Smooth muscle cell (in vitro differentiated cells): ENCODE results near the gene MCCC2. TPM values are rescaled to one million over a fixed set of nuclear protein-coding genes. Genes with fewer than 3 reads are reported as not detected.
"Not testable (repeated sequence)": the region's sequence is repeated elsewhere in the genome, so short reads cannot be mapped to it uniquely, and the experiment has no call there.

Experiments used
- DNase-seq: peaks from one replicate; lab custom pipeline; 2025; ENCODE audit not compliant: unreplicated experiment; lab: John Stamatoyannopoulos, UW
- H2AFZ ChIP-seq: fragments of 200-600 bp; sonication (generic); 2 replicates; pipeline ENCODE4 v1.6.0; 2016; ENCODE audit warnings: antibody characterized with exemption, low read depth, mild to moderate bottlenecking
- H3F3A ChIP-seq: fragments of 200-600 bp; sonication (generic); 2 replicates; pipeline ENCODE4 v1.6.0; 2017; ENCODE audit warnings: antibody characterized with exemption, low read depth
- H3K27ac ChIP-seq: fragments of 200-600 bp; sonication (generic); 2 replicates; pipeline ENCODE4 v1.5.1; 2016; ENCODE audit warnings: low read depth, mild to moderate bottlenecking
- H3K27me3 ChIP-seq: fragments of 200-600 bp; sonication (generic); 2 replicates; pipeline ENCODE4 v1.6.1; 2016; ENCODE audit warnings: low read depth, mild to moderate bottlenecking
- H3K36me3 ChIP-seq: fragments of 200-600 bp; sonication (generic); 2 replicates; pipeline ENCODE4 v1.5.1; 2016; ENCODE audit warnings: low read depth
- H3K4me1 ChIP-seq: fragments of 200-600 bp; sonication (generic); 2 replicates; pipeline ENCODE4 v1.5.1; 2016; ENCODE audit warnings: low read depth
- H3K4me2 ChIP-seq: fragments of 200-600 bp; sonication (generic); 2 replicates; pipeline ENCODE4 v1.6.0; 2016; ENCODE audit warnings: mild to moderate bottlenecking
- H3K4me3 ChIP-seq: fragments of 200-600 bp; sonication (generic); 2 replicates; pipeline ENCODE4 v1.5.1; 2016; ENCODE audit warnings: mild to moderate bottlenecking
- H3K79me2 ChIP-seq: fragments of 200-600 bp; sonication (generic); 2 replicates; pipeline ENCODE4 v1.6.0; 2016; ENCODE audit warnings: low read depth, mild to moderate bottlenecking
- H3K9ac ChIP-seq: fragments of 200-600 bp; sonication (generic); 2 replicates; pipeline ENCODE4 v1.6.0; 2016; ENCODE audit warnings: low read depth
- H3K9me3 ChIP-seq: fragments of 200-600 bp; sonication (generic); replicated peaks from 2 replicates; pipeline ENCODE4 v1.5.1; 2016; ENCODE audit warnings: low read depth
- H4K20me1 ChIP-seq: fragments of 200-600 bp; sonication (generic); 2 replicates; pipeline ENCODE4 v1.6.0; 2016; ENCODE audit warnings: low read depth
- WGBS: methylation state at CpG from one replicate; pipeline ENCODE4 v1.1.7; 2016; ENCODE audit warnings: low lambda C conversion rate; 5-methylcytosine and 5-hydroxymethylcytosine counted together
- polyA plus RNA-seq: library from polyadenylated mRNA; unstranded; fragments of >200 nt; fragmentation: Nextera tagmentation; extraction: Ambion mirVana; gene quantifications from 2 replicates; pipeline ENCODE4 v1.2.1, GENCODE V29; 2016
- total RNA-seq: library from RNA; depleted of rRNA; stranded (reverse); fragments of >200 nt; gene quantifications from 2 replicates; pipeline ENCODE4 v1.2.3, GENCODE V29; 2014
- TF ChIP-seq, protein P1 (sequence below): fragments of 200-600 bp; sonication (generic); IDR thresholded peaks from 2 replicates; pipeline ENCODE4 v1.5.1; 2017; ENCODE audit warnings: borderline replicate concordance, mild to moderate bottlenecking, antibody characterized with exemption; ENCODE audit not compliant: insufficient read depth, poor library complexity, severe bottlenecking

MCCC2 gene
- total and polyA plus RNA-seq, 2 experiments from 2014 or later, result 5.5 to 9.7 TPM

DNA sequence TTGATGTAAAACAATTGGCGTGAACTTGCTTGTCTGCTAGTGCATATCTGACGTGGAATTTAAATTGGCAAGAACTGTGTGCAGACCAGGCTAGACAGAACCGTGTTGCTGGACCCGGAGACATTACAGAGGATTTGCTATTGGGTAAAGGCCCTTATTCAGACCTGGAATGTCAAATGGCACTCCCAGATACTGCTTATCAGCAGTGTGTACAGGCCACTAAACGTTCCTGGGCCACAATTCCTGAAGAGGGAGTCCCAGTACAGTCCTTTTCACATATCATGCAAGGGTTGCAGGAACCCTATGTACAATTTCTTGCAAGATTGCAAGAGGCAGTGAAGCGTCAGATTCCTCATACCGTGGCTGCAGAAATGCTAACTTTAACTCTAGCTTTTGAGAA is 13.5 kb upstream of the MCCC2 start:
- no peak overlapping the region for H2AFZ ChIP-seq
- TF ChIP-seq, protein P1, sequence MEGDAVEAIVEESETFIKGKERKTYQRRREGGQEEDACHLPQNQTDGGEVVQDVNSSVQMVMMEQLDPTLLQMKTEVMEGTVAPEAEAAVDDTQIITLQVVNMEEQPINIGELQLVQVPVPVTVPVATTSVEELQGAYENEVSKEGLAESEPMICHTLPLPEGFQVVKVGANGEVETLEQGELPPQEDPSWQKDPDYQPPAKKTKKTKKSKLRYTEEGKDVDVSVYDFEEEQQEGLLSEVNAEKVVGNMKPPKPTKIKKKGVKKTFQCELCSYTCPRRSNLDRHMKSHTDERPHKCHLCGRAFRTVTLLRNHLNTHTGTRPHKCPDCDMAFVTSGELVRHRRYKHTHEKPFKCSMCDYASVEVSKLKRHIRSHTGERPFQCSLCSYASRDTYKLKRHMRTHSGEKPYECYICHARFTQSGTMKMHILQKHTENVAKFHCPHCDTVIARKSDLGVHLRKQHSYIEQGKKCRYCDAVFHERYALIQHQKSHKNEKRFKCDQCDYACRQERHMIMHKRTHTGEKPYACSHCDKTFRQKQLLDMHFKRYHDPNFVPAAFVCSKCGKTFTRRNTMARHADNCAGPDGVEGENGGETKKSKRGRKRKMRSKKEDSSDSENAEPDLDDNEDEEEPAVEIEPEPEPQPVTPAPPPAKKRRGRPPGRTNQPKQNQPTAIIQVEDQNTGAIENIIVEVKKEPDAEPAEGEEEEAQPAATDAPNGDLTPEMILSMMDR, result no peak
- no peaks in the 10 kb centered on the region for H3K27me3 ChIP-seq
- WGBS, result 85% methylated on average over 7 of the region's 7 CpGs
- no peak overlapping the region for H3K27ac ChIP-seq
- H3K4me1 ChIP-seq, result no peaks in the 10 kb centered on the region
- H4K20me1 ChIP-seq, result no peaks in the 10 kb centered on the region
- H3F3A ChIP-seq, result no peaks in the 10 kb centered on the region
- no peak for DNase-seq
- H3K36me3 ChIP-seq, result no peaks in the 10 kb centered on the region
- no peaks in the 10 kb centered on the region for H3K9me3 ChIP-seq
- H3K9ac ChIP-seq, result no peak overlapping the region
- no peak overlapping the region for H3K4me2 ChIP-seq
- H3K4me3 ChIP-seq, result no peak overlapping the region
- H3K79me2 ChIP-seq, result no peaks in the 10 kb centered on the region

DNA sequence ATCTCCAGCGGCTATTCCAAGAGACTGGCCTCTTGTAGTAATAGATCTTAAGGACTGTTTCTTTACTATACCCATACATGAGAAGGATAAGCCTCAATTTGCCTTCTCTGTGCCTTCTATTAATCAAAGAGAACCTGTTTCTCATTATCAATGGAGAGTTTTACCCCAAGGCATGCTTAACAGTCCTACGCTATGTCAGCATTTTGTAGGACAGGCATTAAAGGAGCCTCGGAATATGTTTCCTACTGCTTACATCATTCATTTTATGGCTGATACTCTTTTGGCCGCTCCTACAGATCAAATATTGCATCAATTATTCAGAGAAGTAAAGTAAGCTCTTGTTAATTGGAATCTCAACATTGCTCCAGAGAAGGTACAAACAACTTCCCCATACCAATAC is 11.6 kb upstream of the MCCC2 start:
- not testable (repeated sequence) for H3K4me3 ChIP-seq, H3K79me2 ChIP-seq, H3K4me2 ChIP-seq, H3K9ac ChIP-seq, H3K4me1 ChIP-seq, H2AFZ ChIP-seq, H3F3A ChIP-seq, H3K9me3 ChIP-seq, H3K27ac ChIP-seq, H3K36me3 ChIP-seq, H3K27me3 ChIP-seq, H4K20me1 ChIP-seq, DNase-seq
- 95% methylated on average over 4 of the region's 4 CpGs for WGBS

DNA sequence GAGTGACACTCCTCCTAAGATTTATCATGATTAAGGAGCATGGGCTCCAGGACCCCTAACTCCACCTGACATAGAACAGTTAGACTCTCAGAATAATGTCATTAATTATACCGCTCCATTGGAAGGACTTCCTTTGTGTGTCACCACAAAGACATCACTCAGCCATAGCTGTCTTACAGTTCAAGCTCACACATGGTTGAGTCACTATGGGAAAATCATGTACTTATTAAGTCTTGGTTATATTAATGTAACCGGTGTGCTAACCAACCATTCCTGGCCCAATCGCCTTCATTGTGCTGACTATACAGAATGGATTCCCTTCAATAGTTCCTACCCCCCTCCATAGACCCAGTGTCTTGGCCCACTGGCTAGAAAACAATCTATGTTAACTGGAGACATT is 10.9 kb upstream of the MCCC2 start:
- Histone ChIP-seq H3K4me1 (no peaks in the 10 kb centered on the region), H3K4me3 (no peak overlapping the region), H3K9ac (no peak overlapping the region), H2AFZ (no peak overlapping the region), H3K27ac (no peak overlapping the region), H3F3A (no peaks in the 10 kb centered on the region), H3K9me3 (no peaks in the 10 kb centered on the region), H3K36me3 (no peaks in the 10 kb centered on the region), H3K4me2 (no peak overlapping the region), H4K20me1 (no peaks in the 10 kb centered on the region), H3K27me3 (no peaks in the 10 kb centered on the region), H3K79me2 (no peaks in the 10 kb centered on the region)
- WGBS, result 98% methylated on average over 3 of the region's 3 CpGs
- DNase-seq, result no peak
- TF ChIP-seq, protein P1, result no peak

- WGBS, result 72% methylated on average over 6 of the region's 6 CpGs
- H3K9me3 ChIP-seq, H3K4me1 ChIP-seq, H3F3A ChIP-seq, H2AFZ ChIP-seq, H3K4me3 ChIP-seq, H3K27me3 ChIP-seq, H4K20me1 ChIP-seq, H3K27ac ChIP-seq, H3K79me2 ChIP-seq, H3K4me2 ChIP-seq, H3K9ac ChIP-seq, DNase-seq, H3K36me3 ChIP-seq: not testable (repeated sequence)
Observed at GRCh38 chr5:71577839-71578238, 9.3 kb upstream of the MCCC2 start.

DNA sequence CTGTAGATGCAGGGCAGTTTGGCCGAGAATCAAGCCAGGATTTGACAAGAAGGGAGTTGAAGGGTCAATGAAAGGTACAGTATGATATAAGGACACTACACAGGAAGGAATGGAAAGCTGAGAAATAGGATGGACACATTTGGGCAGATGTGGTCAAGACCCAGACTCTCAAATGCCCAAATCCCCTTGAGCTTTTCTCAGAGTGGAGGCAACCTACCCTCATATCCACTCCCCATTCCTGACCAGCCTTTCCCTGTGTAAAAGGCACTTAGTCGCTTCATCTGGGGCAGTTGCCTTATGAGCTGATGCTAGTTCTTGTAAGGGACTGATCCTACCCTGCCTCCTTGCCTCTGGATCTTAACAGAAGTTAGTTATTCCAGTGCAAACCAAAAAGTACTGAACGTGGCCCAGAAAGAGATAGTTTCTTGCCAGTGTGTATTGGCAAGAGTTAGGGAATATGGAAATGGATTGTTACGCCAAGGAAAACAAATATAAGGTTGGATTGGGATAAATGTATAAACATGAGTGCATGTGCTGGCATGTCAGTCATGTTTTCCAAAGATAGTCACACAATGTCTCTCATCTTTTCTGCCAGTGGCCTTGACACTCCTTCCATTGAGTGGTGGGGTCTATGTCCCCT is 4.1 kb upstream of the MCCC2 start:
- no peaks in the 10 kb centered on the region for H3K79me2 ChIP-seq
- no peaks in the 10 kb centered on the region for H3K9me3 ChIP-seq
- WGBS, result 96% methylated on average over 4 of the region's 4 CpGs
- no peaks in the 10 kb centered on the region for H4K20me1 ChIP-seq
- DNase-seq, result no peak
- no peaks in the 10 kb centered on the region for H3F3A ChIP-seq
- no peak overlapping the region for H3K27ac ChIP-seq
- H3K4me1 ChIP-seq, result no peaks in the 10 kb centered on the region
- no peak overlapping the region for H2AFZ ChIP-seq
- no peaks in the 10 kb centered on the region for H3K27me3 ChIP-seq
- TF ChIP-seq, protein P1, result no peak
- H3K9ac ChIP-seq, result no peak overlapping the region
- no peak overlapping the region for H3K4me3 ChIP-seq
- H3K36me3 ChIP-seq, result no peaks in the 10 kb centered on the region
- H3K4me2 ChIP-seq, result no peak overlapping the region
